Stimulated activated CD4-positive, alpha-beta T cell treated with anti-CD3 and anti-CD28 coated beads, Interleukin-2, amount 100 ng/mL, for 48 hours (primary cell): Measurements from ENCODE around the gene SCN5A.

Experiments
- DNase-seq, 2 donors: peaks; one replicate each; pipeline ENCODE4 v3.0.0-alpha.2; 2020

The SCN5A gene

DNA sequence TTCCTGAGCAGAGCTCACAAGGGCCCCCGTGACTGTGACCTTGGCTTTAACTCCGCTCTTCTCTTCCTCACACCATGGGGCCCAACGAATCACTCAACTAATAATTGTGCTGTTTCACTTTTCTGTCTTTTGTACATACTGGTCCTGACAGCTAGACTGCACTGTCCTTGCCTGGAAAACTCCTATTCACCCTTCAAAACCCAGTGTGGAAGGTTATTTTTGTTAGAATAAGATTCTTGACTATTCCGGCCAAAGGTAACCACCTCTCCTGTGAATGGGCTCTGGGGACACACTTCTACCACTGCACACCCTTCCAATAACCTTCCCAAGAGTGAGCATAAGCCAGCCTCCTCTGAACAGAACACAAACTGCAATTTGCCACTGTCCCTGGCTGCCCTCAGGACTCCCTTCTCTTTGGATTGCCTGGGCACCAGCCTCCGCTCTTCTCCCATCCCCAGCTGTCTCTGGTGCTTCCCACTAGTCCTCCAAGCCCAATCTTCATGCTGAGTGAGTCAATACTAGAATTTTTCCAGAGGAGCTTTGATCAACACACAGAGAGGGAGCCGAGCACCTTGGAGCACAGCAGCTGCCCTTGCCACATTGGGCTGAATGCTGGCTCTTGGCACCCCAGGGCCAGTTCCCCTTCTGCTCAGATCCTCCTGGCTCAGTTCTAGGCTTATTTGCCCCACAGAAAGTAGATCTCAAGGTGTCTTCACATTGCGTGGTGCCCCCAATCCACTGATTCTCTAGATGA lies 2.1 kb downstream of the SCN5A start:
- DNase-seq = no peak

DNA sequence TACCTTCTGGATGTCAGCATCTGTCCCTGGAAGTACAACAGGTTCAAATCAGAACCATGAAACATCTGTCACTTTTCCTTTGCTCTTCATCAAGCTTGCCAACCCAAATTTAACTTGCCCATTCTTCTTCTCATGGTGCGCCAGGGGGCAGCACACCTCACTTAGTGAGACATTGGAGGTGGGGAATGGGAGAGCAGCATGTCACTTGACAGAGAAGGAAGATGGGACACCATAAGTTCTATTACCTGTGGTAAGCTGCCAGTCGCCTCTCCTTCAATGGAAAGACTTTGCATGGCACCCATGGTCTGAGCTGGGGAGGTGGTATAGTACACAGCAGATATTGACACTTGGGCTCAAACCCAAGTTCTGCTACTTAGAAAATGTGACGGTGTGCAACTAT lies 2.9 kb downstream of the SCN5A start:
- no peak for DNase-seq

DNA sequence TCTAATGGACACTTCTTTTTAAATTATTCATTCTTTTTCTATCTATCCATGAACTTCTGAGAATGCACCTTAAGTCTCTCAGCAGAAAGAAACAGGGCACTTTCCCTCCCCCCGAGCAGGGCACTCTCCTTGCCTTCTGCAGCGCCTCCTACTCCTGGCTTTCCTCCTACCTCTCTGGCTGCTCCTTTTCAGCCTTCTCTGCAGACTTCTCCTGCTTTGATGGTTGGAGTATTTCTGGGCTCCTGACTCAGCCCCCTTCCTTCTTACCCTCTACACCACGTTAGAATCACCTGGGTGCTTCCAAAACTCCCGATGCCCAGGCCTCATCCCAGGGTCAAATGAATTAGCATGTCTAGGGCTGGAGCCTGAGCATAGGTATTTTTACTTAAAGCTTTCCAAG lies 3.4 kb downstream of the SCN5A start:
- DNase-seq = no peak

DNA sequence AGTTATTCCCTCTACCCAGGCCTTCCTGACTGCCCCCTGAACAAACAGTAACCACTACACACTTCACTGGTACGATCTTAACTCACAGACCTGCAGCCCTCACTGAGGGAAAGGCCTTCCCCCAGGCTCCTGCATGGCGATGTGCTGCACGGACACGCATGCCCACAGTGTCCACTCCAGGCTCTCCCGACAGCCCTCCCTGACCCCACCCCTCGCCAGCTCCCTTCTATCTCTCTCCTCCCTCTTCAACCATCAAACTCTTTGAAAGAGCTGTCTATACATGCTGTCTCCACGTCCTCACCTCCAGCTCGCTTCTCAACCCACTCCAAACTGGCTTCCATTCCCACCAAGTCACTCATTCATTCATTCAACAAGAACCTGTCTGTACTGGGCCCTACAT lies 3.9 kb downstream of the SCN5A start:
- DNase-seq = no peak

DNA sequence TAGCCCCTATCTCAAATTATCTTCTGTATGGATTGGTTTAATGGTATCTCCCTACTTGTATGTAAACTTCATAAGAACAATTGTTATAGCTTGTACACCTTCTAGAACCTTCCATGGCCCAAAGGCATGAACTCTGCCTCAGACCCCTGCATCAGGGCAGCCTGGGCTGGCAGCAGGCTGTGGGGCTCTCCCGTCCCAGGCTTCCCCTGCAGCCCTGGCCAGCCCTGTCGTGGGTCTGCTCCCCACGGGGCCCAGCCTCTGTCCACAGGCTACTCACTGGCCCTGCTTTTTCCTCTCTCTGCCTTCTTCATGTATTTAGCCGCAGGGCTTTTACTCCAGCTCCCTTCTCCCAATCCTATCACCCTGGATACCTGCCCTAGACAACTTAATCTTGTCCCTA lies 4.4 kb downstream of the SCN5A start:
- no peak for DNase-seq

DNA sequence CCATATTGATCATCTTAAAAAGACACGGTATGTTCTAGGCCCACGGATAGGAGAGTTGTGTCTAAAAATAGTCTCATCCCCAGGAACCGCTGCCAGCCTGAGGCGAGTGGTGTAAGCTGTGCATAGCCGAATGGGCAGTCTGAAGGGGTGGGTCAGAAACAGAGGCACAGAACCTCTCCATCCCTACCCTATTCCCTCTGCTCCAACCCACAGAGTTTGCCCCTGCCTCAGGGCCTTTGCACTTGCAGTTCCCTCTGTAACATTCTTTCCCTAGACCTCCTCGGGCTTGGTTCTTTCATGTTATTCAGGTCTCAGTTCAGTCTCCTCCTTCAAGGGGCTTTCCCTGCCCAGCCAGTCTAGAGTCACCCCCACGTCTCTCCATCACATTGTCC lies 4.8 kb downstream of the SCN5A start:
- DNase-seq = no peak

DNA sequence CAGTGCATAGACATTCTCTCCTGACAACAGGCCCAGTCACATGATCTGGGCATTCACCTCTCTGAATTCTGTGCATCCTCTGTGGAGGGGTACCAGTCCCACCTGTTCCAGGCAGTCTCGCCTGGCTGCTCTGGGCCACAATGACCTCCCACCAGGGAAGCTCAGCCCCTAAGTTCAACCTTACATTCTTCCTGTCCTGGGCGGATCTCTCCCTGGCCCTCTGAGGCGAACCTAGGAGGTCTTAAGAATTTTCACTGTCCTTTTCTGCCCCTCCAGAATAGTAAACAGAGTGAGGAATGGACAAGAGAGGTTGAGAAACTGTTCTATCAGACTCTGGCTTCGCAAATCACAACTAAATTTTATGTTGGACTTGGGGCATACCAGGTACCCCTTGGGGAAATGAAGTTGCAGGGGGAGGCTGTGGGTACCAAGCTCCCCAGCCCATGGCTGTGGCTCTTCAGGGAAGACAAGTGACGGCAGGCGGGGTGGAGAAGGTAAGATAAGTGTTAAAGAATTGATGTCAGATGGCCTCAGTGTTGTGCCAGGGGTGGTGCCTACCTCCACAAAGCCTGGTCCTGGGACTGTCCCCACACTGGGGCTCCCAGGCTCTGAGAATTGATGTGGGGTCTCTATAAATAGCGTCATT lies 5.3 kb downstream of the SCN5A start:
- no peak for DNase-seq

DNA sequence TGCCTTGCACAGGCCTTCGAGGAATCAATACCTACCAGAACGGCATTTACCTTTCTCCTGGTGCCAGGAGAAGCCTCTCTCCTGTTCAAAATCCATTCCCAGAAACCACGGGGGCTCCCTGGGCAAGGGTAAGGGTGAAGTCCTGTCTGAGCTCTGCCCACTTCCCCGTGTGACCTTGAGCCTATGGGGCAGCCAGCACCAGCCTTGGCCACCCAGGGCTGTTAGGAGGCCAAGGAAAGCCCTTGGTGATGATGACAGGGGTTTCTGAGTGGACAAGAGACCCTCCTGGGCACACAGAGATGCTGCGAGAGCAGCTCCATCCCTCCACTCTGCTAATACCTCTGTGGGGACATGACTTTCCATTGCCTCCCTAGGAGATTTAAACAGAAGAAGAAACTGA lies 5.9 kb downstream of the SCN5A start:
- no peak for DNase-seq

DNA sequence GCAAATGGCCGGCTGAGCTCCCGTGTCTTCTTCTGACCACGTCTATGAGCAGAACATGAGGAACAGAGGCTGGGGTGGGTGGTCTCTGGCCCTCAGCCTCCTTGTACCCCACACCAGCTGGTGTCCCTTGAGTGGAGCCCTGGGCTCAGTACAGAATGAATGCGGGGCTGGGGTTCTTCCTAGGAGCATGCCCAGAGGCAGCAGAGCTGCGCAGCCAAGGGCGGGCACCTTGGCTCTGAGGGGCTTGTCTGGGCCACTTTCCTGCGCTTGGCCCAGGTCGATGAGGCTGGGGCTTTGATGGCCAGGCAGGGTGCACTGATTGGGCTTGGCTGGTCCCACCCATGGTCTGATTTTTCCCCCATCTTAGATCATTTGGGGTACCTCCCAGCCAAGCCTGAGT lies 6.4 kb downstream of the SCN5A start:
- DNase-seq = no peak

DNA sequence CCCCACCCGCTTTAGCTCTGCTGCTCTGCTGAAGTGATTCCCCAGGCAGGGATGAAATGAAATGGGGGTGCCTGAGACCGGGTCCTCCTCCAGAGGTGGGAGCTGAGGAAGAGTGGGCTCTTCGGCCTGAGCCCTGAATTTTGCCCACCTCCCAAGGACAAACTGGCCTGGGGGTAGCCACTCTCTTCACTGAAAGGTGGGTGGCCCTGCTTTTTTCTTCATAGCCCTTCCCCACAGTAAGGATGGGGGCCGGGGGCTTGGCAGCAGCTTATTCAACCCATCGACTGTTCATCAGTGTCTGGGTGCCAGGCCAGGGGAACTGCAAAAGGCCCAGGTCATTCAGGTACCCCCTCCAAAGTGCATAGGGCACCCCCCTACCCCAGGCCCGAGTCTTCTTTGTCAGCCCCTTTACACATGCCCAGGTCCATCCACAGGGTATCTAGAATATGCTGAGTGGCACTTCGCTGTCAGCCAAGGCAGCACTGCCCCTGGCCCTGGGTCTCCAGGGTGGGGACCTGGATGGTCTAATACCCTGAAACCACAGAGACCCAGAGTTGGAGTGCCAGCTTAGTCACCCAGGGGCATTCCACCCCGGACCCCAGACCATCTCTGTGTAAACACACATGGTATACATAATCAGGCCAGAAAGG lies 7.9 kb downstream of the SCN5A start:
- no peak for DNase-seq

DNA sequence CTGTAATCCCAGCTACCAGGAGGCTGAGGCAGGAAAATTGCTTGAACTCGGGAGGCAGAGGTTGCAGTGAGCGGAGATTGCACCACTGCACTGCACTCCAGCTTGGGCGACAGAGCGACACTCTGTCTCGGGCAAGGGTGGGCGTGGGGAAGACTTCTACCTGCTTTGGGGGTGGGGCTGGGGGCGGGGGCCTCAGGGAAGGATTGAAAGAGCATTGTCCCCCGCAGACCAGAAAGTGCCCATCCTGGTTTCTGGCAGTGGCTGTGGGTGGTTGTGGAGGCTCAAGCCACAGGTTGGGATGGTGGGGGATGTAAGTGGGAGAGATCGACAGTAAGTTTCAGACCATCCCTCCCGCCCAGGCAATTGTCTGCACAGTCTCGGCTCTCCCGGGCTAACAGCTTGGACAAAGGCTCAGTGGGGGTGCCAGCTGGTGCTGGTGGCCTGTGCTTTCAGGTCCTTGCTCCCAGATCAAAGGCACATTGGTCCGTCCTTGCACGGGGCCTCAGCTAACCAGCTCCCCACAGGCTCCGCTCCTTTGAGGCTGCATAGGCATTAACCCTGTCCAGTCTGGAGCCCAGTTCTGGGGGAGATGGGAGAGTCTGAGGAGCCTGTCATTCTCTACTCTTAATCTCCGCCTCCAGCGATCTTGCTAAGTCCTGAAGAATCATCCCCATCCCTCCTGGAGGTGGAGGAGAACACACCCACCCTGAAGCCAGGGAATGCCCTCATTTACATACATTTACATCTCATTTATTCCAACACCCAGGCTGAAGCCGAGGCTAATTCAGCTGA lies 8.6 kb downstream of the SCN5A start:
- no peak for DNase-seq

DNA sequence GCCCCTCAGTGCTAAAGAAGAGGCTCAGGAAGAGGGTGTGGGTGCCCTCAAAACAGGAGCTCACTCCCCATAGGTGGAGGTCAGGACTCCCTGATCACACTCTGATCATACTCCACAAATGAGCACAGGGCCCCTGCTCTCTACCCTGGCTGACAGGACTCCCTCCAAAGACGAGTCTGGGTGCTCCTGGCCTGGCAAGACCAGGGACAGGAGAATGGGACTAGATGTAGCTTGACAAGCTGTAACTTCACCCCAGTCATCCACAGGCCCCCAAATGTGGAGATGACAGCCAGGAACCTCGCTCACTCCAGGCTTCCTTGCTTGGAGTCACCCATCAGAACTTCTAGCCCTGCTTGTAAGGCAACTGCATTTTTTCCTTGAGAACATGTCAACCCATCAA lies 11.1 kb downstream of the SCN5A start:
- no peak for DNase-seq

DNA sequence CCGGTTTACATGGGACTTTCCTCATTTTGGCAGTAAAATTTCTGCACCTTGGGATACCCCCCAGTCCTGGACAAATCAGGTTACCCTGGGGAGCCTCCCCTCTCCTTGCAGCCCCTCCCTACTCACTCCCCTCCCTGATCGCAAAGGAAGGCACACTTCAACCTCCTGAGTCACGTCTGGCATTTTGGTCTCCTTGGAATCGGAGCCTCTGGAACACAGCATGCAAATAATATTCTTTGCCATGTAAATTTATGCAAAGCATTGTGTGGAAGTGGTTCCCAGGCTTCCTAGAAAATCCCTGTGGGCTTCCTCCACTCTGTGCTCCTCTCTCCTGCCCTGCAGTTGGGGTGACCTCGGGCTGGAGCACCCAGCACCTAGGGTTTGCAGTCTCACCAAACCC lies 11.6 kb downstream of the SCN5A start:
- DNase-seq = no peak

DNA sequence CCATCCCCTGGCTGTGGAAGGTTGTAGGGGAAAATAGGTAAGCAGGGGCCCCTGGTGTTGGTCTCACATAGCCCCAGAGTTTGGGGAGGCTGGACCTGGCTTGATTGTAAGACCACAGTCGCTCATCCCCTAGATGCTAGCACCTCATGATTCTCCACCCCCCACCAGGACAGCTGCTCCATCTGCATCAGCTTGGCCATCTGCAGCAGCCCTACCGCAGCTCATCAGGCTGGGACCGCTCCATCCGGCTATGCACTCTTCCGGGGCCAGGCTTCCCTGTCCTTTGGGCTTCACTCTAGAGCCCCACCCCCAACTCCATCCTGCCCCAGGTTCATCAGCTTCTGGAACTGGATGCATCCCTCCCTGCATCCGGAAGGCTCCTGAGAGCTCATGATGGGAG lies 12.6 kb downstream of the SCN5A start:
- DNase-seq = no peak

DNA sequence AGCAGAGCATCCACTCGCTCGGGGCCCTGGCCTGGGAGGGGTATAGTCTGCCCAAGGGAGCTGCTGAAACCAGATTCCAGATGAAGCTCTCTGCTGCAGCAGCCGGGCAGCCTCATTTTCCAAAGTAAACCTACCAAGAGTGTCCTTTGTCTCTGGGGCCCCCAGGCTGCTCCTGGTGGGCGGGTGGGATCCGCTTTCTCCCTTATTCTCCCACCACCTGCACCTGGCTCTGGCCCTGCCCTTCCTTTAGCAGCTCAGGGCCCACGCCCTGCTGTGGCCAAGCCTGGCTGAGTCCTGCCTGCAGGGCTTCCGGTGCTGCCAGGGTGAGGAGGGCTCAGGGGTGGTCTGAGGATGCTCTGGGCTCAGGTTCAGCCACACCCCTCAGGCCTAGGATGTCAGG lies 13.0 kb downstream of the SCN5A start:
- no peak for DNase-seq

DNA sequence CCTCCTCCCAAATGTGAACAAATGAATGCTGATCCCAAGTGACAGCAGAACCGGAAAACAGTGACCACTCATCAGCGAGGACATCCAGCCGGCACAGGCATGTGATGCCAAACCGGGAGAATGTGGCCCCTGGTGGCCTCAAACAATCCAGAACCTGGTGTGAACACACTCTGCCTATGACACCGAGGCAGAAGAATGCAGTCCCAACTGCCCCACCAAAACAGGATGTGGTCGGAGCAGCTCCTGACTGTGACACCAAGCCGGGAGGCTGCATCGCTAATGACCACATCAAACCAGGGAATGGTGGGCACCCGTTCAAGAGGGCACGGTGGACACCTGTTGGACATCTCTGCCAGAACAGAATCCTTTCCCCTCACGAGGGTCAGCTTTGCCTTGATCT lies 15.4 kb downstream of the SCN5A start:
- DNase-seq = no peak

DNA sequence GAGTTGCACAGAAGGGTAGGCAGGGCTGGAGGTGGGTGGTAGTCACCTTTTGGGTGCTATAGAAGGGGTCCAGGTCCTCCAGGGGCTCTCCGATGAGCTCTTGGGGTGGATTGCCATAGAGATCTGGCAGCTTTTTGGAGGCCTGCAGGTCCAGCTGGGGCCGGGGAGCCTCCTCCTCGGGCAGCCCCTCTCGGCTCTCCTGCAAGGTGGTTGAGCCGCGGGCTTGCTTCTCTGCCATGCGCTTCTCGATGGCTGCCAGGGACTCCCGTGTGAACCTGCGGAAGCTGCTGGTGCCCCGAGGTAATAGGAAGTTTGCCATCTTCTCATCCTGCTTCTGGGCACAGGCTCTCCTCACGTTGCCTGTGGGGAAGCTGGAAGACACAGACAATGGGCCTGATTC lies 16.5 kb downstream of the SCN5A start:
- no peak for DNase-seq

DNA sequence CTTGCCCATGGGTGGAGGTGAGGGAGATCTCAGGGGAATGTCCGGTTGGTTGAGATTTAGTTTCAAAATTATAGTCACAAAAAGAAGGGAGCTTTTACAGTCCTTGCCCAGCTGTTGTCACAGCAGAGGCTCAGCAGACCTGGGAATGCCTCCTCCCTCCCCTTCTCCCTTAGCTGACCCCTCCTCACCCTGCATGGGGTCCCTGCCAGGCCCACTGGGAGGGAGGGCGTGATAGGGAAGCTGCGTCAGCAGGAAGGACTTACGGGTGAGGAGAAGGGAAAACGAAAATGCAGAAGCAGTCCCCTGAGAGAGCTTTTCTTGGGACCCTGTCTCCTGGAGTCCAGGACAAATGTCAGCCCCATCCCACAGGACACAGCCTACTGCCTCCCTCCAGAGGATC lies 18.9 kb downstream of the SCN5A start:
- DNase-seq = no peak

DNA sequence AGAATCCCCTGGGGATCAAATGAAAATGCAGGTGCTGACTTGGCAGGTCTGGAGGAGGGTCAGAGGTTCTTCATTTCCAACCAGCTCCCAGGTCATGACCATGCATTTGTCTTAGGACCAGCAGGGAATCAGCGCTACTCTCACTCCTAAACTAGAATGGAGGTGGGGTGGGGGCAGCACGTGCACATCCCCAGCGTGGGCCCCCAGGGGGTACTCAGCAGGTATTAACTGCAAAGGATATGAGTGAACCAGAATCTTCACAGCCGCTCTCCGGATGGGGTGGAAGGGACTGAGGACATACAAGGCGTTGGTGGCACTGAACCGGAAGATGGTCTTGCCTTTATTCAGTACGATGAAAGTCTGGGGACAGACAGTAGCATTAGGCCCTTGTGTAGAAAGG lies 19.4 kb downstream of the SCN5A start:
- no peak for DNase-seq

DNA sequence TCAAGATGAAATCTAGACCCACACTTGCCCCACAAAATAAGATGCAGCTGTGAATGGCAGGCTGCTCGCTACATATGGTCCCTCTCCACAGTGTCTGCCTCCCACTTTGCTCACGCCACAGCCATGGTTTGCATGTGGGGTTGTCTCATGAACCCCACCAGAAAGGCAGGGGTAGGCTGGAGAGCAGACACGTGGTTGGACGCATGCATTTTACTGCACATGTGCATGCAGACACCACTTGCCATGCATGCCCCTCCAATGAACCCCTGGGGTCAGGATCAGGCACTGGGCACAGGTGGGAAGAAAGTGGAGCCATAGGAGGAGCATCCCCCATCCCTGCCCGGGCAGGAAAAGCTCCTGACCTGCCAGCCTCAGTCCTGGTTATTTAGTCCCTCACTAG lies 20.7 kb downstream of the SCN5A start:
- no peak for DNase-seq

DNA sequence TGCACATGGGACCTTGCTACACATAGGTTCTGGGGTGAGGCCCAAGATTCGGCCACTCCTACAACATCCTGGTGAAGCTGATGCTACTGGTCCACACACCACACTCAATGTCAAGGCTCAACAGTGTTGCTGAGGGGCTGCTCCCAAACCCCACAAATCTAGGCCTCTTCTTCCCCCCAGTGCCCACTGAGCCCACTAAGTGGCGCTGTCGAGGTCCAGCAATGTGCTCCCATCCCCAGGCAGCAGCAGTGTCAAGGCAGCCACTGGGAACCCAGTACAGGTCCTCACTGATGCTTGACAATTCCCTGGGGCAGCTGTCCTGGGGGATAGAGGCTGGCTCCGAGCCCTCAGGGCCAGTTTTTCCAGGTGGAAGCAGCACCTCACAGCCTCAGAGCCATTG lies 21.5 kb downstream of the SCN5A start:
- DNase-seq = peak in 1 of 2 donors; percentile 14

DNA sequence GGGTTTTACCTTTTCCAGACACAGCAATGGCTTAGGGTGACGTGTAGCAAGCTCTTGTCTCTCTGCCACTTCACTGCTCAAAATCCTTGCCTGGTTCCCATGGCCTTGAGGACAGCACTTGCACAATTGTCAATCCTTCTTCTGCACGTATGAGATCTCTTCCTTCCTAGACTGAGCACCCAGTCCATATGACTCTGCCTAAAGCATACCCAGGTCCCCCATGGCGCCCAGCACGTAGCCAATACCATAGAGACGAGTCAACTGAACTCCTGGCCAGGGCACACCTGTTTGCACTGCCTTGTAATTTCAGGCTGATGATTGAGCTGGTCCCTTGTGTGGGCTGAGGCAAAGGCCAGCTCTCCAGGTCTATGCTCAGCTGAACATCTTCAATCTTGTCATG lies 23.3 kb downstream of the SCN5A start:
- DNase-seq = no peak

DNA sequence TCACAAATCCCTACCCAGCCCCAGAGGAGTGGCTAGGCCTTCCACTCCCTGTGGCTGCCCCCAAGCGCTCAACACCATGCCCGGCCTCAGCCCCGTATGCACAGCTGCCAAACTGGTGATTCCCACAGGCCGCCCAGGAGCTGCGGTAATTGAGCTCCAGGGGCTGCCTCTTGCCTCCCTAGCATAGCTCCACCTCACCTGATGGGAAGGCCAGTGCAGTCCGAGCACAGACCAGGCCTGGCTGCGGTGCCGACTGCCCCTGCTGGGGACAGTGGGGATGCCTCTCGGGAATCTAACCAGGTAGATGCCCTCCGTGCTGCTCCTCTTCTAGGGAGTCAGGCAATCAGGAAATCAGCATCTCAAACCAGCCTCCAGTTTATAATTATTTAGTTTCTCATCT lies 25.9 kb downstream of the SCN5A start:
- DNase-seq = no peak

DNA sequence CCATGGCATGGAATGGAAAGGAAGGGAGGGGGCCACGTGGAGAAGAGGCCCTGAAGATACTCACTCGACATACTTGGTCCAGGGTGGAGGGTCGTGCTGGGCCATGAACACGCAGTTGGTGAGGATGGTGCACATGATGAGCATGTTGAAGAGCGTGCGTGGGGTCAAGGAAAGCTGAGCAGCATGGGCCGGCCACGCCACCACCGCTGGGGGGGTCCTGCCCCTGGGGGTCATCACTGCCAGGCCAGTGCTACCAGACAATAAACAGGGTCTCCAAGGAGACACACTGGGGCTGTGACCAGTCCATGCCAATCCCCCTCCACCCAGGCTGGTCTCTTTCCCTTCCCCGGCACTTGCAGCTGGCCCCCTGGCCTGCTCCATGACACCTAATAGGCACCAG lies 27.2 kb downstream of the SCN5A start:
- no peak for DNase-seq
